ENCODE results near the gene LTBP2.

- TF ChIP-seq POLR2A (IDR thresholded peaks at IDR 0.05) (no peak), EP300 (IDR thresholded peaks at IDR 0.05) (no peak), CTCF (IDR thresholded peaks at IDR 0.05) (no peak)
Measured at GRCh38 chr14:74548881-74549280, 63.2 kb downstream of the LTBP2 start.

Data from stomach (tissue), 4 donors.